Choroid plexus epithelial cell (primary cell): ENCODE results near the gene TNNI3.

Source experiments
- DNase-seq: peaks from one replicate; pipeline ENCODE4 v3.0.0-alpha.2; 2010; ENCODE audit warnings: low read depth
- H3K4me3 ChIP-seq: 2 replicates; pipeline ENCODE4 v1.5.1; 2011; ENCODE audit warnings: low read depth, mild to moderate bottlenecking, control low read depth, low read length, moderate library complexity
- TF ChIP-seq, protein P1 (sequence below): conservative IDR thresholded peaks from 2 replicates; pipeline ENCODE4 v1.5.1; 2011; ENCODE audit warnings: low read depth, mild to moderate bottlenecking, control low read depth, inconsistent platforms, low read length, moderate library complexity

TNNI3 gene

DNA sequence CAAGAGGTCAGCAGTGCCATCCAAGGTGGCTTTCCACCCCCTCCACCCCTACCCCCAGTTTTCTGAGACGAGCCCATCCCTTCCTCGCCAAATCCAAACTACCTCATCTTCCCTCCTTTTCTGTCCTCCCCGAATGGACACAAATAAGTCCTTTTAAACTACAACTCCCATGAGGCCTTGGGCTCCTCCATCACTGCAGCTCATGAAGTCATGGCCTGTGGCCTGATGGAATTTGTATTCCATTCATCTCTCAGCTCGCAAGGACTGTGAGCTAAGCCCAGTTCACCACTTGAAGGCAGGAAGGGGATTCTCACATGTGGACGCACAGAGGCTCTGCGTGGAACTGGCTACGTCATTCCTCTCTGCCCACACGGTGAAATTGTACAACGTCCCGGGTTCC, 39.3 kb upstream of the TNNI3 start:
- TF ChIP-seq, protein P1, sequence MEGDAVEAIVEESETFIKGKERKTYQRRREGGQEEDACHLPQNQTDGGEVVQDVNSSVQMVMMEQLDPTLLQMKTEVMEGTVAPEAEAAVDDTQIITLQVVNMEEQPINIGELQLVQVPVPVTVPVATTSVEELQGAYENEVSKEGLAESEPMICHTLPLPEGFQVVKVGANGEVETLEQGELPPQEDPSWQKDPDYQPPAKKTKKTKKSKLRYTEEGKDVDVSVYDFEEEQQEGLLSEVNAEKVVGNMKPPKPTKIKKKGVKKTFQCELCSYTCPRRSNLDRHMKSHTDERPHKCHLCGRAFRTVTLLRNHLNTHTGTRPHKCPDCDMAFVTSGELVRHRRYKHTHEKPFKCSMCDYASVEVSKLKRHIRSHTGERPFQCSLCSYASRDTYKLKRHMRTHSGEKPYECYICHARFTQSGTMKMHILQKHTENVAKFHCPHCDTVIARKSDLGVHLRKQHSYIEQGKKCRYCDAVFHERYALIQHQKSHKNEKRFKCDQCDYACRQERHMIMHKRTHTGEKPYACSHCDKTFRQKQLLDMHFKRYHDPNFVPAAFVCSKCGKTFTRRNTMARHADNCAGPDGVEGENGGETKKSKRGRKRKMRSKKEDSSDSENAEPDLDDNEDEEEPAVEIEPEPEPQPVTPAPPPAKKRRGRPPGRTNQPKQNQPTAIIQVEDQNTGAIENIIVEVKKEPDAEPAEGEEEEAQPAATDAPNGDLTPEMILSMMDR: no peak
- DNase-seq: no peak
- no peak overlapping the region for H3K4me3 ChIP-seq

DNA sequence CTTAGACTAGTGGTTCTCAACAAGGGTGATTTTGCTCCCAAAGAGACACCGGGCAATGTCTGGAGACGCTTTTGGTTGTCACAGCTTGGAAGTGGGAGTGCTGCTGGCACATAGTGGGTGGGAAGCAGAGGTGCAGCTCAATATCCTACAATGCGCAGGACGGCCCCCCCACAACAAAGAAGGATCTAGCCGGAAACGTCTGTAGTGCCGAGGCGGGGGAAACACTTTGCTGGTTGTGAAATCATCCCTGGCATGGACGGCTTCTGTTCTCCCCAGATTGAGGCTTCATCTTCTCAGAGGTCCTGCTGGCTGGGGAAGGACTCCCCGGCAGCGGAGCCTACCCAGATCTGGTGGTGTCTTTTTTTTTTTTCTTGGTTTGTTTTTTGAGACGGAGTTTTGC, 35.9 kb upstream of the TNNI3 start:
- no peak for DNase-seq

GRCh38 chr19:55189403-55189835, 31.9 kb upstream of the TNNI3 start:
- peak overlapping the region; percentile 11 for H3K4me3 ChIP-seq
- peak; percentile 96 for DNase-seq
- TF ChIP-seq, protein P1: no peak

More for the DNA sequence above, 35.9 kb upstream of the TNNI3 start:
- no peak overlapping the region for H3K4me3 ChIP-seq
- TF ChIP-seq, protein P1: no peak

GRCh38 chr19:55188625-55189024, 31.1 kb upstream of the TNNI3 start:
- H3K4me3 ChIP-seq: no peak overlapping the region
- no peak for DNase-seq
- TF ChIP-seq, protein P1: no peak

GRCh38 chr19:55186080-55186479, 28.5 kb upstream of the TNNI3 start:
- TF ChIP-seq, protein P1: no peak
- no peak for DNase-seq
- H3K4me3 ChIP-seq: no peak overlapping the region

GRCh38 chr19:55181740-55182139, 24.2 kb upstream of the TNNI3 start:
- TF ChIP-seq, protein P1: no peak
- DNase-seq: no peak
- H3K4me3 ChIP-seq: no peak overlapping the region

- peak; percentile 31 for DNase-seq
- TF ChIP-seq, protein P1: no peak
- H3K4me3 ChIP-seq: peak within 1 kb of the TSS; percentile 47
Observed at GRCh38 chr19:55179606-55180484, 22.3 kb upstream of the TNNI3 start, which contains the start of gene SYT5. Gene SYT5, minus strand, starts transcription at chr19:55180289. Its CDS starts 1,248 bp downstream, at chr19:55179041.
